SU-DHL-6 (cell line): ENCODE data around the gene SMIM7.

ENCODE experiments used
- H2AFZ ChIP-seq: fragments of 200-600 bp; sonication (generic); 2 replicates; pipeline ENCODE4 v1.6.1; 2014; ENCODE audit warnings: low read depth, mild to moderate bottlenecking, moderate library complexity, mixed read lengths, antibody characterized with exemption, low read length; ENCODE audit not compliant: severe bottlenecking
- H3F3A ChIP-seq: fragments of 200-600 bp; shearing (Covaris generic); 2 replicates; pipeline ENCODE4 v1.6.0; 2016; ENCODE audit warnings: antibody characterized with exemption, mild to moderate bottlenecking; ENCODE audit not compliant: insufficient read depth
- H3K27ac ChIP-seq: fragments of 200-600 bp; sonication (generic); 2 replicates; pipeline ENCODE4 v1.5.1; 2016; ENCODE audit warnings: low read depth, mild to moderate bottlenecking, low read length, moderate library complexity, mixed read lengths
- H3K27me3 ChIP-seq: fragments of 200-600 bp; sonication (generic), shearing (Covaris generic); 2 replicates; pipeline ENCODE4 v1.6.0; 2014; ENCODE audit warnings: mild to moderate bottlenecking, low read length
- H3K36me3 ChIP-seq: fragments of 200-600 bp; sonication (generic); 2 replicates; pipeline ENCODE4 v1.6.1; 2014; ENCODE audit warnings: mild to moderate bottlenecking, low read length, mixed read lengths
- H3K4me2 ChIP-seq: fragments of 300-600, 200-600 bp; shearing (Covaris generic), sonication (generic); 2 replicates; pipeline ENCODE4 v1.6.0; 2014; ENCODE audit warnings: low read length, low read depth, mild to moderate bottlenecking; ENCODE audit not compliant: poor library complexity, severe bottlenecking
- H3K4me3 ChIP-seq: fragments of 200-600 bp; sonication (generic); 2 replicates; pipeline ENCODE4 v1.5.1; 2014; ENCODE audit warnings: antibody characterized with exemption, low read length, mild to moderate bottlenecking, mixed read lengths; ENCODE audit not compliant: insufficient read depth, poor library complexity, severe bottlenecking
- H3K79me2 ChIP-seq: fragments of 200-600 bp; sonication (generic); 2 replicates; pipeline ENCODE4 v1.6.1; 2014; ENCODE audit warnings: mild to moderate bottlenecking, low read length, moderate library complexity; ENCODE audit not compliant: insufficient read depth
- H3K9ac ChIP-seq: fragments of 200-600 bp; sonication (generic); 2 replicates; pipeline ENCODE4 v1.7.0; 2014; ENCODE audit warnings: mild to moderate bottlenecking, low read length
- H3K9me2 ChIP-seq: fragments of 200-600 bp; sonication (generic); replicated peaks from 2 replicates; pipeline ENCODE4 v1.6.1; 2014; ENCODE audit warnings: low read length; ENCODE audit not compliant: insufficient read depth
- H3K9me3 ChIP-seq: fragments of 200-600 bp; sonication (generic); 2 replicates; pipeline ENCODE4 v1.6.1; 2014; ENCODE audit warnings: low read length, mixed read lengths; ENCODE audit not compliant: insufficient read depth
- H4K20me1 ChIP-seq: fragments of 200-600 bp; sonication (generic); 2 replicates; pipeline ENCODE4 v1.6.1; 2014; ENCODE audit warnings: low read depth, mild to moderate bottlenecking, antibody characterized with exemption, low read length, moderate library complexity, mixed read lengths
- CTCF ChIP-seq: fragments of 200-600 bp; sonication (generic); IDR thresholded peaks from one replicate; pipeline ENCODE4 v1.5.1; 2017; ENCODE audit warnings: antibody characterized with exemption, mild to moderate bottlenecking, low read length, moderate library complexity; ENCODE audit not compliant: insufficient read depth, poor library complexity, severe bottlenecking
- EZH2phosphoT487 ChIP-seq: fragments of 200-600 bp; sonication (generic), shearing (Covaris generic); conservative IDR thresholded peaks from 2 replicates; pipeline ENCODE4 v1.6.1; 2018; ENCODE audit warnings: mild to moderate bottlenecking, antibody characterized with exemption, low read length, moderate library complexity, mixed read lengths

Gene SMIM7

DNA sequence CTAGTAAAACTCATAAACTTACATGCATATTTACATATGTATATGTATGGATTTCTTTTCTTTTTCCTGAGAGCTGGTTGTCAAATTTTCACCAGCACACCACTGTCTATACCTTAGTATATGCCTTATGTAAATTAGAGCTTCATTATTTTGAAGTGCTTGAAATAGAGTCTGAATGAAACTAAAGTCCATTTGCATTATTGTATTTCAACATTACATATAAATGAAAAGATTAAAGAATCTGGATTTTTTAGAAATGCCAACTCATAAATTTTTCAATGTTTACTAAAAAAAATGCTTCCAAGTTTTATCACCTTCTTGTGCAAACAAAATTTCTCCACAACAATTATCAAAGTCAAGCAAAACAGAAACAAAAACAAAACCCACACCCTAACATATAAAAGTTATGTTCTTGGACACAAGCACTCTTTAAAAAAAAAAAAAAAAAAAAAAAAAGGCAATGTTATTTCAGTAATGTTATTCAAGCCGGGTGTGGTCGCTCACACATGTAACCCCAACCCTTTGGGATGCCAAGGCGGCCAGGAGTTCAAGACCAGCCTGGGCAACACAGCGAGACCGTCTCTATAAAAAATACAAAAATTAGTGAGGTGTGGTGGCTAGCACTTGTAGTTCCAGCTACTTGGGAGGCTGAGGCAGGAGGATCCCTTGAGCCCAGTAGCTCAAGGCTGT lies 50.3 kb downstream of the SMIM7 start:
- H3K36me3 ChIP-seq: no peaks in the 10 kb centered on the region
- H3K9me2 ChIP-seq: no peaks in the 10 kb centered on the region
- no peak overlapping the region for H3K9ac ChIP-seq
- H3K4me3 ChIP-seq: no peak overlapping the region
- H3K4me2 ChIP-seq: no peak overlapping the region
- H3F3A ChIP-seq: peaks cover 21% of the 10 kb centered on the region
- H4K20me1 ChIP-seq: peaks cover 5% of the 10 kb centered on the region; the same call in 1 of the 2 replicates
- peaks cover 100% of the 10 kb centered on the region for H3K79me2 ChIP-seq
- H3K27ac ChIP-seq: no peak overlapping the region
- no peaks in the 10 kb centered on the region for H3K9me3 ChIP-seq
- TF ChIP-seq EZH2phosphoT487 (no peak), CTCF (no peak)
- no peaks in the 10 kb centered on the region for H3K27me3 ChIP-seq
- H2AFZ ChIP-seq: no peak overlapping the region

GRCh38 chr19:16608290-16608739 lies 51.6 kb downstream of the SMIM7 start:
- Histone ChIP-seq H3F3A (peaks cover 22% of the 10 kb centered on the region), H4K20me1 (peaks cover 5% of the 10 kb centered on the region; the same call in 1 of the 2 replicates), H3K79me2 (peaks cover 100% of the 10 kb centered on the region), H3K36me3 (no peaks in the 10 kb centered on the region), H2AFZ (no peak overlapping the region), H3K9ac (no peak overlapping the region), H3K27me3 (no peaks in the 10 kb centered on the region), H3K9me3 (no peaks in the 10 kb centered on the region), H3K9me2 (no peaks in the 10 kb centered on the region), H3K4me3 (no peak overlapping the region), H3K27ac (peak overlapping the region; percentile 42), H3K4me2 (peak overlapping the region; percentile 12)
- no peak for TF ChIP-seq EZH2phosphoT487

DNA sequence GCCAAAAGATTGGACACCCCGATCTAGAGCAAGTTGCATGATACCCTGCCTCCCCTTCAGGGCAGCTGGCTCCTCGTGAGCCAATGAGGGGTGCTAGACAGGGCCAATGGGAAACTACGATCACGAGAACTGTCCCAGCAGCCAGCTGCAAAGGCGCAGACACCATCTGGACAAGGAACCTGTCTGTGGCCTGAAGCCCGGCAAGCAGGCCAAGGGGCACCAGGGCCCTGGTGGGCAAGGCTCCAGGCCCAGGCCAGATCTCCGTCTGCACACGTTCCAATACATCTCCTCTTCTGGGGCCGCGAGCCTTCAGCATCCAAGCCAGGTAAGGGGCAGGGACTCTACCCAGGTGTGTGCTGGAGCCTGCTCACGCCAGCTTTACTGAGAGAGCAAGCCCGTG lies 52.1 kb downstream of the SMIM7 start:
- no peaks in the 10 kb centered on the region for H3K36me3 ChIP-seq
- H3F3A ChIP-seq: peaks cover 22% of the 10 kb centered on the region
- H3K4me3 ChIP-seq: no peak overlapping the region
- no peak overlapping the region for H3K4me2 ChIP-seq
- no peaks in the 10 kb centered on the region for H3K9me2 ChIP-seq
- H3K9me3 ChIP-seq: no peaks in the 10 kb centered on the region
- no peaks in the 10 kb centered on the region for H3K27me3 ChIP-seq
- H3K27ac ChIP-seq: peak overlapping the region; percentile 42; the same call in 1 of the 2 replicates
- H3K9ac ChIP-seq: no peak overlapping the region
- peaks cover 100% of the 10 kb centered on the region for H3K79me2 ChIP-seq
- TF ChIP-seq EZH2phosphoT487: no peak
- no peak for TF ChIP-seq CTCF
- no peak overlapping the region for H2AFZ ChIP-seq
- H4K20me1 ChIP-seq: peaks cover 5% of the 10 kb centered on the region; the same call in 1 of the 2 replicates

GRCh38 chr19:16605553-16605994 lies 54.4 kb downstream of the SMIM7 start:
- no peaks in the 10 kb centered on the region for H3K9me3 ChIP-seq
- peak overlapping the region; percentile 80 for H3K27ac ChIP-seq
- H3F3A ChIP-seq: peaks cover 22% of the 10 kb centered on the region
- H3K79me2 ChIP-seq: peaks cover 100% of the 10 kb centered on the region
- no peak overlapping the region for H3K4me3 ChIP-seq
- no peaks in the 10 kb centered on the region for H3K27me3 ChIP-seq
- H3K9me2 ChIP-seq: no peaks in the 10 kb centered on the region
- TF ChIP-seq CTCF: no peak
- no peak for TF ChIP-seq EZH2phosphoT487
- H2AFZ ChIP-seq: no peak overlapping the region
- H3K9ac ChIP-seq: peak overlapping the region; percentile 16
- peak overlapping the region; percentile 52 for H3K4me2 ChIP-seq
- no peaks in the 10 kb centered on the region for H3K36me3 ChIP-seq
- peaks cover 5% of the 10 kb centered on the region; the same call in 1 of the 2 replicates for H4K20me1 ChIP-seq
